ENCODE results near the gene HAUS7. TPM values are rescaled to one million over a fixed set of nuclear protein-coding genes. Genes with fewer than 3 reads are reported as not detected.

Gene HAUS7
- total and polyA plus RNA-seq, 8 donors = 1.8 to 75.3 (median 14.7) TPM

GRCh38 chrX:153410373-153410772 lies 60.0 kb downstream of the HAUS7 start:
- WGBS, 5 donors = 63 to 82% (median 79%) methylated on average over 6 to 15 of the region's 15 CpGs
- Histone ChIP-seq H3K4me1 (peaks cover 0 to 27% (median 9%) of the 10 kb centered on the region in 4 donors), H3K9me3 (no peaks in the 10 kb centered on the region), H3K27ac (no peak overlapping the region), H3K27me3 (peaks cover 0 to 12% (median 0%) of the 10 kb centered on the region in 3 donors), H3K4me3 (no peak overlapping the region), H3K36me3 (no peaks in the 10 kb centered on the region)
- DNase-seq = peak in 1 of 2 donors; percentile 35
- intact Hi-C loops (cut with DNase I; ENCODE audit: low total_unique reads) = no loop called here
- no peak for TF ChIP-seq POLR2AphosphoS5 (IDR thresholded peaks at IDR 0.05)
- TF ChIP-seq POLR2A (IDR thresholded peaks at IDR 0.05) = no peak
- TF ChIP-seq, protein P1, sequence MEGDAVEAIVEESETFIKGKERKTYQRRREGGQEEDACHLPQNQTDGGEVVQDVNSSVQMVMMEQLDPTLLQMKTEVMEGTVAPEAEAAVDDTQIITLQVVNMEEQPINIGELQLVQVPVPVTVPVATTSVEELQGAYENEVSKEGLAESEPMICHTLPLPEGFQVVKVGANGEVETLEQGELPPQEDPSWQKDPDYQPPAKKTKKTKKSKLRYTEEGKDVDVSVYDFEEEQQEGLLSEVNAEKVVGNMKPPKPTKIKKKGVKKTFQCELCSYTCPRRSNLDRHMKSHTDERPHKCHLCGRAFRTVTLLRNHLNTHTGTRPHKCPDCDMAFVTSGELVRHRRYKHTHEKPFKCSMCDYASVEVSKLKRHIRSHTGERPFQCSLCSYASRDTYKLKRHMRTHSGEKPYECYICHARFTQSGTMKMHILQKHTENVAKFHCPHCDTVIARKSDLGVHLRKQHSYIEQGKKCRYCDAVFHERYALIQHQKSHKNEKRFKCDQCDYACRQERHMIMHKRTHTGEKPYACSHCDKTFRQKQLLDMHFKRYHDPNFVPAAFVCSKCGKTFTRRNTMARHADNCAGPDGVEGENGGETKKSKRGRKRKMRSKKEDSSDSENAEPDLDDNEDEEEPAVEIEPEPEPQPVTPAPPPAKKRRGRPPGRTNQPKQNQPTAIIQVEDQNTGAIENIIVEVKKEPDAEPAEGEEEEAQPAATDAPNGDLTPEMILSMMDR (IDR thresholded peaks at IDR 0.05) = no peak
- TF ChIP-seq EP300 (IDR thresholded peaks at IDR 0.05) = no peak

GRCh38 chrX:153409414-153410101 lies 60.8 kb downstream of the HAUS7 start:
- H3K4me3 ChIP-seq = no peak overlapping the region
- no peaks in the 10 kb centered on the region for H3K36me3 ChIP-seq
- peaks cover 0 to 12% (median 0%) of the 10 kb centered on the region in 3 donors for H3K27me3 ChIP-seq
- intact Hi-C loops (cut with DNase I; ENCODE audit: low total_unique reads) = no loop called here
- TF ChIP-seq EP300 (IDR thresholded peaks at IDR 0.05) (no peak), POLR2A (IDR thresholded peaks at IDR 0.05) (no peak), POLR2AphosphoS5 (IDR thresholded peaks at IDR 0.05) (no peak)
- TF ChIP-seq, protein P1 (IDR thresholded peaks at IDR 0.05) = no peak
- WGBS, 5 donors = 79 to 93% (median 87%) methylated on average over 17 to 30 of the region's 30 CpGs
- H3K27ac ChIP-seq = no peak overlapping the region
- H3K9me3 ChIP-seq = no peaks in the 10 kb centered on the region
- peaks cover 0 to 27% (median 9%) of the 10 kb centered on the region in 4 donors for H3K4me1 ChIP-seq
- DNase-seq = peak in 1 of 2 donors; percentile 32

GRCh38 chrX:153408871-153409351 lies 61.5 kb downstream of the HAUS7 start:
- 60 to 91% (median 86%) methylated on average over 2 to 12 of the region's 12 CpGs; no CpG with 5 or more reads in 1 of the 5 donors for WGBS, 5 donors
- no peaks in the 10 kb centered on the region for H3K9me3 ChIP-seq
- peaks cover 0 to 27% (median 9%) of the 10 kb centered on the region in 4 donors for H3K4me1 ChIP-seq
- no peak for DNase-seq
- intact Hi-C loops (cut with DNase I; ENCODE audit: low total_unique reads) = no loop called here
- peaks cover 0 to 12% (median 0%) of the 10 kb centered on the region in 3 donors for H3K27me3 ChIP-seq
- no peaks in the 10 kb centered on the region for H3K36me3 ChIP-seq
- TF ChIP-seq POLR2A (IDR thresholded peaks at IDR 0.05) = no peak
- TF ChIP-seq EP300 (IDR thresholded peaks at IDR 0.05) = no peak
- TF ChIP-seq, protein P1 (IDR thresholded peaks at IDR 0.05) = no peak
- no peak for TF ChIP-seq POLR2AphosphoS5 (IDR thresholded peaks at IDR 0.05)
- H3K27ac ChIP-seq = no peak overlapping the region
- no peak overlapping the region for H3K4me3 ChIP-seq

DNA sequence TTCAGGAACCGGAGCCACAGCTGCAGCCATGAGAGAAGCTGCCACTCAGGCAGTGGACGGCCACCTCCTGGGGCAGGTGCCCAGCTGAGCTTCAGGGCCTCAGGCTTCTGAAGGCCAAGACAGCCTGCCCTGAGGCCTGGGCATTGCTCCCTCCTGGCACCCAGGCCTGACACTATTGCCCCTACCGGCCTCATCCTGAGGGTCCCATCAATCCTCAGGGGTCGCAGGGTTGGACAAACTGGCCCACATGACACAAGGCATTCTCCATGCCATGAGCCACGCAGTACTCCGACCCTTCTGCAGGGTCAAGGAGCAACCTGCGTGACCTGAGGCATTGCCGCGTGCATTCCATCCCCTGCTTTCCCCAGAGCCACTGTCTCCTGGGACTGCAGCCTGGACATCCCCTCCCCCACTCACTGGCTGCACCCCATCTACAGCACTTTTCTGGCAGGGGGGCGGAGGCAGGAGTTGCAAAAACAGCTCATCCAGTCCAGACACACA lies 62.1 kb downstream of the HAUS7 start:
- Histone ChIP-seq H3K9me3 (no peaks in the 10 kb centered on the region), H3K4me3 (no peak overlapping the region), H3K4me1 (peaks cover 0 to 25% (median 9%) of the 10 kb centered on the region in 4 donors), H3K36me3 (no peaks in the 10 kb centered on the region), H3K27me3 (peaks cover 0 to 11% (median 0%) of the 10 kb centered on the region in 3 donors), H3K27ac (no peak overlapping the region)
- TF ChIP-seq POLR2A (IDR thresholded peaks at IDR 0.05) (no peak), POLR2AphosphoS5 (IDR thresholded peaks at IDR 0.05) (no peak), EP300 (IDR thresholded peaks at IDR 0.05) (no peak)
- TF ChIP-seq, protein P1 (IDR thresholded peaks at IDR 0.05) = no peak
- DNase-seq = no peak
- intact Hi-C loops (cut with DNase I; ENCODE audit: low total_unique reads) = no loop called here
- WGBS, 5 donors = 76 to 90% (median 82%) methylated on average over 6 to 10 of the region's 10 CpGs; no CpG with 5 or more reads in 1 of the 5 donors

All from stomach (tissue), 9 donors.